Keratinocyte (primary cell): ENCODE results near the gene BAG3.

ENCODE experiments used
- EZH2 ChIP-seq: IDR thresholded peaks from one replicate; pipeline ENCODE4 v1.6.1; 2012; ENCODE audit warnings: inconsistent platforms, mild to moderate bottlenecking, low read length, moderate library complexity
- TF ChIP-seq, protein P1 (sequence below), 3 experiments: IDR thresholded peaks in 1 of 3; conservative IDR thresholded peaks in 1 of 3; optimal IDR thresholded peaks in 1 of 3; 2 replicates in 2 of 3; 3 replicates in 1 of 3; pipeline versions ENCODE3 to v1.5.1; 2011; ENCODE audit warnings: low read length in 3 of 3, mild to moderate bottlenecking in 3 of 3, moderate library complexity in 2 of 3, control low read depth in 1 of 3, inconsistent platforms in 1 of 3; ENCODE audit not compliant: insufficient read depth in 2 of 3; ENCODE audit errors: extremely low read depth in 1 of 3

DNA sequence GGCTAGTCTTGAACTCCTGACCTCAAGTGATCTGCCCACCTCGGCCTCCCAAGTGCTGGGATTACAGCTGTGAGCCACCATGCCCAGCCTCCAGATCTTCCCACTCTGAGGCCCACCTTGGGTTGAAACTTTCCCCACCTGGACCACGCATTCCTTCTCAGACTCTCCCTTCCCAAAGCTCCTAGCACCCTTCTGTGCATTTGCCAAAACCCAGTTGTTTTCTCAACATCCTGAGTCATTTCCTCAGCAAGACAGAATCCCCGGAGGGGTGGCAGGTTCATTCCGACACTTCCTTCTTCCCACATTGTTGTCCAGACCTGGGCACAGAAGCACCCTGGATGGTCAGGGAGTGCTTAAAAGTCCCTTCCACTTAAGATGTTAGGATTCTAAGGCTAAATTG lies 28.9 kb downstream of the BAG3 start:
- TF ChIP-seq, protein P1, sequence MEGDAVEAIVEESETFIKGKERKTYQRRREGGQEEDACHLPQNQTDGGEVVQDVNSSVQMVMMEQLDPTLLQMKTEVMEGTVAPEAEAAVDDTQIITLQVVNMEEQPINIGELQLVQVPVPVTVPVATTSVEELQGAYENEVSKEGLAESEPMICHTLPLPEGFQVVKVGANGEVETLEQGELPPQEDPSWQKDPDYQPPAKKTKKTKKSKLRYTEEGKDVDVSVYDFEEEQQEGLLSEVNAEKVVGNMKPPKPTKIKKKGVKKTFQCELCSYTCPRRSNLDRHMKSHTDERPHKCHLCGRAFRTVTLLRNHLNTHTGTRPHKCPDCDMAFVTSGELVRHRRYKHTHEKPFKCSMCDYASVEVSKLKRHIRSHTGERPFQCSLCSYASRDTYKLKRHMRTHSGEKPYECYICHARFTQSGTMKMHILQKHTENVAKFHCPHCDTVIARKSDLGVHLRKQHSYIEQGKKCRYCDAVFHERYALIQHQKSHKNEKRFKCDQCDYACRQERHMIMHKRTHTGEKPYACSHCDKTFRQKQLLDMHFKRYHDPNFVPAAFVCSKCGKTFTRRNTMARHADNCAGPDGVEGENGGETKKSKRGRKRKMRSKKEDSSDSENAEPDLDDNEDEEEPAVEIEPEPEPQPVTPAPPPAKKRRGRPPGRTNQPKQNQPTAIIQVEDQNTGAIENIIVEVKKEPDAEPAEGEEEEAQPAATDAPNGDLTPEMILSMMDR (optimal IDR thresholded peaks at IDR 0.05 in 1 of 3, IDR thresholded peaks at IDR 0.05 in 1 of 3, conservative IDR thresholded peaks at IDR 0.05 in 1 of 3; ENCODE audit: extremely low read depth in 1 of 3, insufficient read depth in 2 of 3, low read length in 3 of 3), result no peak
- no peak for TF ChIP-seq EZH2
